ENCODE results near the gene TSPAN9. TPM values are rescaled to one million over a fixed set of nuclear protein-coding genes. Genes with fewer than 3 reads are reported as not detected.
A peak's percentile ranks its signal among the peaks of the same experiment; 100 is the strongest.

Gene TSPAN9
- total and polyA plus RNA-seq, 2 donors from 2014 or later, result 62.4 to 81.6 TPM

GRCh38 chr12:3041558-3042164 is 35.5 kb upstream of the TSPAN9 start:
- Histone ChIP-seq H3K36me3 (ENCODE audit: control insufficient read depth in 2 of 3, insufficient read depth in 3 of 3, low read length in 3 of 3) (peaks cover 0 to 6% (median 0%) of the 10 kb centered on the region in 3 donors), H3K9me3 (ENCODE audit: control insufficient read depth in 2 of 3, insufficient read depth in 1 of 3, low read length in 3 of 3) (no peaks in the 10 kb centered on the region), H3K4me3 (ENCODE audit: low read length in 3 of 3) (no peak overlapping the region), H3K9ac (ENCODE audit: low read length in 3 of 3) (no peak overlapping the region), H3K4me1 (ENCODE audit: control insufficient read depth in 2 of 3, insufficient read depth in 2 of 3, low read depth in 1 of 3, low read length in 3 of 3) (peaks cover 0 to 7% (median 0%) of the 10 kb centered on the region in 3 donors), H3K27ac (ENCODE audit: low read depth in 2 of 2, low read length in 2 of 2) (no peak overlapping the region), H3K27me3 (ENCODE audit: control insufficient read depth, insufficient read depth, low read length) (no peaks in the 10 kb centered on the region)
- intact Hi-C loops (cut with DNase I), result no loop called here
- DNase-seq (peak; percentile 53 to 87 (median 78)), FAIRE-seq (no peak)
- TF ChIP-seq CTCF (IDR thresholded peaks at IDR 0.05; ENCODE audit: borderline replicate concordance, extremely low read depth, insufficient read depth), result peak; percentile 59

- Histone ChIP-seq H3K4me3 (ENCODE audit: low read length in 3 of 3) (no peak overlapping the region), H3K36me3 (ENCODE audit: control insufficient read depth in 2 of 3, insufficient read depth in 3 of 3, low read length in 3 of 3) (peaks cover 0 to 6% (median 0%) of the 10 kb centered on the region in 3 donors), H3K27me3 (ENCODE audit: control insufficient read depth, insufficient read depth, low read length) (no peaks in the 10 kb centered on the region), H3K4me1 (ENCODE audit: control insufficient read depth in 2 of 3, insufficient read depth in 2 of 3, low read depth in 1 of 3, low read length in 3 of 3) (peaks cover 0 to 7% (median 0%) of the 10 kb centered on the region in 3 donors), H3K9ac (ENCODE audit: low read length in 3 of 3) (no peak overlapping the region), H3K27ac (ENCODE audit: low read depth in 2 of 2, low read length in 2 of 2) (no peak overlapping the region), H3K9me3 (ENCODE audit: control insufficient read depth in 2 of 3, insufficient read depth in 1 of 3, low read length in 3 of 3) (no peaks in the 10 kb centered on the region)
- DNase-seq (no peak), FAIRE-seq (no peak)
- intact Hi-C loops (cut with DNase I), result no loop called here
- no peak for TF ChIP-seq CTCF (IDR thresholded peaks at IDR 0.05; ENCODE audit: borderline replicate concordance, extremely low read depth, insufficient read depth)
These were observed 34.8 kb upstream of the TSPAN9 start for GRCh38 chr12:3042394-3042793.

GRCh38 chr12:3042826-3043225 is 34.4 kb upstream of the TSPAN9 start:
- FAIRE-seq (no peak), DNase-seq (no peak)
- Histone ChIP-seq H3K27ac (ENCODE audit: low read depth in 2 of 2, low read length in 2 of 2) (no peak overlapping the region), H3K9ac (ENCODE audit: low read length in 3 of 3) (no peak overlapping the region), H3K27me3 (ENCODE audit: control insufficient read depth, insufficient read depth, low read length) (no peaks in the 10 kb centered on the region), H3K4me3 (ENCODE audit: low read length in 3 of 3) (no peak overlapping the region), H3K36me3 (ENCODE audit: control insufficient read depth in 2 of 3, insufficient read depth in 3 of 3, low read length in 3 of 3) (peaks cover 0 to 5% (median 0%) of the 10 kb centered on the region in 3 donors), H3K4me1 (ENCODE audit: control insufficient read depth in 2 of 3, insufficient read depth in 2 of 3, low read depth in 1 of 3, low read length in 3 of 3) (peaks cover 0 to 7% (median 0%) of the 10 kb centered on the region in 3 donors), H3K9me3 (ENCODE audit: control insufficient read depth in 2 of 3, insufficient read depth in 1 of 3, low read length in 3 of 3) (no peaks in the 10 kb centered on the region)
- TF ChIP-seq CTCF (IDR thresholded peaks at IDR 0.05; ENCODE audit: borderline replicate concordance, extremely low read depth, insufficient read depth), result no peak
- intact Hi-C loops (cut with DNase I), result no loop called here
